Measurements from ENCODE around the gene MIGA1. TPM values are rescaled to one million over a fixed set of nuclear protein-coding genes. Genes with fewer than 3 reads are reported as not detected.

Gene MIGA1
- polyA plus RNA-seq, 2 of the 4 experiments (the other 2 are of a cell fraction): 6.5 to 7.4 TPM

GRCh38 chr1:77927414-77927813, 148.0 kb downstream of the MIGA1 start:
- WGBS (ENCODE audit: missing lambda C conversion rate): 96% methylated on average over 4 of the region's 4 CpGs
- H3K27ac ChIP-seq: no peak overlapping the region
- no peaks in the 10 kb centered on the region for H3K9me3 ChIP-seq
- FAIRE-seq (no peak), DNase-seq (ENCODE audit: low read depth in 1 of 2, low spot score in 1 of 2) (no peak), ATAC-seq (no peak)
- no peak overlapping the region for H3K4me2 ChIP-seq
- no peak for TF ChIP-seq PBX3 (IDR thresholded peaks at IDR 0.05)
- no peak for TF ChIP-seq NPAS2 (CRISPR knock-in tag; IDR thresholded peaks at IDR 0.05; ENCODE audit: borderline replicate concordance)
- TF ChIP-seq KDM5A (IDR thresholded peaks at IDR 0.05): no peak
- no peak for TF ChIP-seq CTCF (IDR thresholded peaks at IDR 0.05)
- CTCF ChIA-PET: no interaction called here
- POLR2A ChIA-PET: no interaction called here
- no peak overlapping the region for H3K4me3 ChIP-seq
- no peaks in the 10 kb centered on the region for H3K4me1 ChIP-seq

Other genes with a start within 250 kb of the MIGA1 start
- gene ZZZ3, start 97.0 kb upstream of the MIGA1 start, polyA plus RNA-seq (2011; rRNA removed): 30.0 and 32.2 TPM in 2 replicates
- gene ZZZ3, start 97.0 kb upstream of the MIGA1 start, polyA plus RNA-seq (2017; fragmentation: RNase III; extraction: RNeasy Plus Mini Kit Qiagen cat#74134 plus additional on column Dnase treatment): 20.7 to 25.6 TPM (median 22.7 TPM) in 3 replicates
- gene USP33, start 19.8 kb upstream of the MIGA1 start, polyA plus RNA-seq (2011; rRNA removed): 45.5 and 49.5 TPM in 2 replicates
- 22.0 to 22.9 TPM (median 22.1 TPM) in 3 replicates for gene USP33, start 19.8 kb upstream of the MIGA1 start, polyA plus RNA-seq (2017; fragmentation: RNase III; extraction: RNeasy Plus Mini Kit Qiagen cat#74134 plus additional on column Dnase treatment)
- gene NEXN, start 109.0 kb downstream of the MIGA1 start, polyA plus RNA-seq (2011; rRNA removed): 0.54 and 1.8 TPM in 2 replicates
- 7.3 to 8.7 TPM (median 8.2 TPM) in 3 replicates for gene NEXN, start 109.0 kb downstream of the MIGA1 start, polyA plus RNA-seq (2017; fragmentation: RNase III; extraction: RNeasy Plus Mini Kit Qiagen cat#74134 plus additional on column Dnase treatment)
- gene FUBP1, start 199.4 kb downstream of the MIGA1 start, polyA plus RNA-seq (2011; rRNA removed): 126 and 183 TPM in 2 replicates
- 126 to 131 TPM (median 128 TPM) in 3 replicates for gene FUBP1, start 199.4 kb downstream of the MIGA1 start, polyA plus RNA-seq (2017; fragmentation: RNase III; extraction: RNeasy Plus Mini Kit Qiagen cat#74134 plus additional on column Dnase treatment)
- 18.5 and 30.0 TPM in 2 replicates for gene DNAJB4, start 225.3 kb downstream of the MIGA1 start, polyA plus RNA-seq (2011; rRNA removed)
- gene DNAJB4, start 225.3 kb downstream of the MIGA1 start, polyA plus RNA-seq (2017; fragmentation: RNase III; extraction: RNeasy Plus Mini Kit Qiagen cat#74134 plus additional on column Dnase treatment): 48.8 to 62.6 TPM (median 49.0 TPM) in 3 replicates